HG02571 (cell line): ENCODE measurements around the gene NGFR.
"Not testable (repeated sequence)": the region's sequence is repeated elsewhere in the genome, so short reads cannot be mapped to it uniquely, and the experiment has no call there.

Experiments
- ATAC-seq: cut with Tn5 transposase; IDR thresholded peaks from one replicate; pipeline ENCODE4 v1.9.1; 2021; ENCODE audit warnings: mild to moderate bottlenecking, moderate library complexity; ENCODE audit not compliant: unreplicated experiment

NGFR gene

GRCh38 chr17:49496183-49496866 lies 1.2 kb downstream of the NGFR start:
- no peak for ATAC-seq

GRCh38 chr17:49496867-49497147 lies 1.7 kb downstream of the NGFR start:
- no peak for ATAC-seq

- ATAC-seq, result no peak
These were observed 2.3 kb downstream of the NGFR start for GRCh38 chr17:49497148-49498028.

GRCh38 chr17:49498029-49498615 lies 3.0 kb downstream of the NGFR start:
- no peak for ATAC-seq

- ATAC-seq, result no peak
These were observed 6.4 kb downstream of the NGFR start for GRCh38 chr17:49501496-49501895.

- ATAC-seq, result no peak
These were observed 7.2 kb downstream of the NGFR start for GRCh38 chr17:49502254-49502653.

- not testable (repeated sequence) for ATAC-seq
These were observed 7.6 kb downstream of the NGFR start for GRCh38 chr17:49502680-49503079.

- ATAC-seq, result no peak
These were observed 9.3 kb downstream of the NGFR start for GRCh38 chr17:49504369-49504768.

- ATAC-seq, result no peak
These were observed 10.8 kb downstream of the NGFR start for GRCh38 chr17:49505854-49506253.

GRCh38 chr17:49506282-49506681 lies 11.2 kb downstream of the NGFR start:
- no peak for ATAC-seq

- ATAC-seq, result no peak
These were observed 13.2 kb downstream of the NGFR start for GRCh38 chr17:49508061-49508865.

- no peak for ATAC-seq
These were observed 13.9 kb downstream of the NGFR start for GRCh38 chr17:49508866-49509587.

GRCh38 chr17:49509588-49509917 lies 14.5 kb downstream of the NGFR start:
- ATAC-seq, result no peak

GRCh38 chr17:49510059-49510719 lies 15.1 kb downstream of the NGFR start:
- no peak for ATAC-seq

GRCh38 chr17:49510720-49511110 lies 15.6 kb downstream of the NGFR start:
- ATAC-seq, result no peak

GRCh38 chr17:49511810-49512209 lies 16.7 kb downstream of the NGFR start:
- no peak for ATAC-seq

GRCh38 chr17:49512296-49513043 lies 17.4 kb downstream of the NGFR start:
- no peak for ATAC-seq

GRCh38 chr17:49513044-49513395 lies 17.9 kb downstream of the NGFR start:
- no peak for ATAC-seq

- ATAC-seq, result no peak
These were observed 18.5 kb downstream of the NGFR start for GRCh38 chr17:49513641-49514040.
